Neural progenitor cell (in vitro differentiated cells): Measurements from ENCODE around the gene YBX1.

Source experiments
- EZH2 ChIP-seq: fragments of 200-600 bp; sonication (generic); IDR thresholded peaks from 2 replicates; pipeline ENCODE4 v1.6.1; 2017; ENCODE audit warnings: antibody characterized with exemption, mild to moderate bottlenecking, moderate library complexity
- EZH2phosphoT487 ChIP-seq: fragments of 200-600 bp; sonication (generic); IDR thresholded peaks from 2 replicates; pipeline ENCODE4 v1.6.1; 2017; ENCODE audit warnings: antibody characterized with exemption
- TF ChIP-seq, protein P1 (sequence below): fragments of 200-600 bp; sonication (generic); IDR thresholded peaks from 2 replicates; pipeline ENCODE4 v1.5.1; 2017; ENCODE audit warnings: antibody characterized with exemption, mild to moderate bottlenecking

- TF ChIP-seq EZH2 (no peak), EZH2phosphoT487 (no peak)
- TF ChIP-seq, protein P1, sequence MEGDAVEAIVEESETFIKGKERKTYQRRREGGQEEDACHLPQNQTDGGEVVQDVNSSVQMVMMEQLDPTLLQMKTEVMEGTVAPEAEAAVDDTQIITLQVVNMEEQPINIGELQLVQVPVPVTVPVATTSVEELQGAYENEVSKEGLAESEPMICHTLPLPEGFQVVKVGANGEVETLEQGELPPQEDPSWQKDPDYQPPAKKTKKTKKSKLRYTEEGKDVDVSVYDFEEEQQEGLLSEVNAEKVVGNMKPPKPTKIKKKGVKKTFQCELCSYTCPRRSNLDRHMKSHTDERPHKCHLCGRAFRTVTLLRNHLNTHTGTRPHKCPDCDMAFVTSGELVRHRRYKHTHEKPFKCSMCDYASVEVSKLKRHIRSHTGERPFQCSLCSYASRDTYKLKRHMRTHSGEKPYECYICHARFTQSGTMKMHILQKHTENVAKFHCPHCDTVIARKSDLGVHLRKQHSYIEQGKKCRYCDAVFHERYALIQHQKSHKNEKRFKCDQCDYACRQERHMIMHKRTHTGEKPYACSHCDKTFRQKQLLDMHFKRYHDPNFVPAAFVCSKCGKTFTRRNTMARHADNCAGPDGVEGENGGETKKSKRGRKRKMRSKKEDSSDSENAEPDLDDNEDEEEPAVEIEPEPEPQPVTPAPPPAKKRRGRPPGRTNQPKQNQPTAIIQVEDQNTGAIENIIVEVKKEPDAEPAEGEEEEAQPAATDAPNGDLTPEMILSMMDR, result no peak
Measured at GRCh38 chr1:42735056-42735455, 52.8 kb downstream of the YBX1 start.
